ENCODE data around the gene DAO.
A peak's percentile ranks its signal among the peaks of the same experiment; 100 is the strongest.
"Not testable (repeated sequence)": the region's sequence is repeated elsewhere in the genome, so short reads cannot be mapped to it uniquely, and the experiment has no call there.

Gene DAO

DNA sequence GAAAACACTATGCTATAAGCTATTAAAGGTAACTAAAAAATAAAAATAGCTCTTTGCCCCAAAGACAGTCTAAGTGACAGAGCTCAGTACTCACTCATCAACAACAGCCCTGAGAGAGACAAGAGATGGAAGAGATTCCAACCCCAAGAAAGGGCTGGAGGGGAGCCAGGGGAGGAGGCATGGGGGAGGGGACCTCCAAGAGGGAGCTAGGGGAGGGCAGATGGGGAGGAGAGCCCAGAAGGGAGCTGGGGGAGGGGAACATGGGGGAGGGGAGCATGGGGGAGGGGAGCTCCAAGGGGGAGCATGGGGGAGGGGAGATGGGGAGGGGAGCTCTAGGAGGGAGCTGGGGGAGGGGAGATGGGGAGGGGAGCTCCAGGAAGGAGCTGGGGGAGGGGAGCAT is 30.2 kb upstream of the DAO start:
- DNase-seq (ENCODE audit: low spot score), result no peak

DNA sequence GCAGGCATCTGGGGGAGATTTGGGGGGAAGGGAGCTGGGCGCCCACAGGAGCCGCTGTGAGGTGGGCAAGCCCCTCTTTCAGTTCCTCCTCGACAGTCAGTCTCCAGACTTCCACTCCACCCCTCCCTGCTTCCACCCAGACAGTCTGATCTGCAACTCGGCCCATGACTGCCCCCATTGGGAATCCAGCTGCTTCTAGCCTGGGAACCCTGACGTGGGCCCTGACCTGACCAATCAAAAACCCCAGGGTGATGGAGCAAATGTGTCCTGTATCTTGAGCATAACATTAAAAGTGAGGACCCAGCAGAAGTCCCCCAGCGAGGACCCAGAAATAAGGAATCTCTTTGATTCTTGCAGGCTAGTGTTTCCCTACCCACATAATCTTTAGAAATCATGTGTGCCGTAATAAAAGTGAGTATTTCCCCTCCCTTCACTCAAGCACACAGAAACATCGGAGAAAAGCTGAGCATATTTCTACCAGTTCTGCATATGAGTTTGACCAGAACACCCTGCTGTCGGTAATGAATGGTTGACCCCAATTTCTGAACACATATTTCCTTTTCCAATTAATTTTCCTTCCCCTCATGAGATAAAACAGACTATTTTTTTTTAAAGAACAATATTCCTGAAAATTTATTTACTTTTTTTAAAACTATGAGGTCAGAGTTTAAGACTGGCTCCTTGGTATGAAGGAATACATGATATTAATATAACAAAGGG is 28.9 kb upstream of the DAO start:
- peak; percentile 72 for DNase-seq (ENCODE audit: low spot score)

- no peak for DNase-seq (ENCODE audit: low spot score)
Measured at GRCh38 chr12:108852674-108853309, 27.1 kb upstream of the DAO start.

DNA sequence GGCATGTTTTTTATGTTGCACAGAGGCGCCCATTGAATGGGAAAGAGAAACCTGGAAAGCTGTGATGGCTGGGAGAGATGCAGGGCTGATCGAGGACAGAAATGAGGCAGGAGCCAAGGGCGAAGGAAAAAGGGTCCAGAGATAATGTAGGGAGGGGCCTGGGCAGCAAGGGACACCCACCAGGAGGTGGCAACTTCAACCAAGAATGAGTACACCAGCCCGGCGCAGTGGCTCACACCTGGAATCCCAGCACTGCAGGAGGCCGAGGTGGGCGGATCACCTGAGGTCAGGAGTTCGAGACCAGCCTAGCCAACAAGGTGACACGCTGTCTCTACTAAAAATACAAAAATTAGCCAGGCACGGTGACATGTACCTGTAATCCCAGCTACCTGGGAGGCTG is 26.5 kb upstream of the DAO start:
- no peak for DNase-seq (ENCODE audit: low spot score)

- no peak for DNase-seq (ENCODE audit: low spot score)
Measured at GRCh38 chr12:108853981-108854446, 25.9 kb upstream of the DAO start.

DNA sequence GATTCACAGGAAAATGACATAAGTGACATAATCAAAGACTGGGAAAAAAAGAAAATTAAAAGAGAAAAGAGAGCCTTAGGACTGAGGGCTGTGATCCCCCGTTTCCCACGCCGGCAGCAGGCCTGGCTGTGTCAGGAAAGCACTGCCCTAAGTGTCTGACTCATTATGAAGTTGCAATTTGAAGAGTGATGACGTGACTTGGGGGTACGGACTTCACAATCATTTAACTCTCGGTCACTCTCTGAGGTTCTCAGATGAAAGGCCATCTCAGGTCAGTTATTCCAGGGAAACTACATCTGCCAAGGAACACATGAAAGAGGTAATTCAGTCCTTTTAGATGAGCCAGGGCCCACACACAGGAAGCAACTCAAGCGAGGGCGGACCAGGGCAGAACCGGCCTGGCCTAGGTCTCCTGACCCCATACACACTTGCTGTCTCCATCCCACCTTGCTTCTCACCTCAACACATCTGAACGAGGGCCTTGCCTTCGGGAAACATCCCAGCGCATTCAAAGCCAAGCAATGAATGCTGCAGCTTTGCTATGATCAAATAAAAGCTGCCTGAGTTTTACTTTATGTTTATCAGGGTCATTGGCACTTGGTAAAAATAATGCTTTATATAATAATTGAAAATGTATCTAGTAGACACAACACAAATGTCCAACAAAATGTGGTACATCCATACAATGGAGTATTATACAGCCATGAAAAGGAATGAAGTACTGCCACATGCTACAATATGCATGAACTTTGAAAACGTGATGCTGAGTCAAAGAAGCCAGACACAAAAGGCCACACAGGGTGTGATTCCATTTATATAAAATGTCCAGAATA is 25.2 kb upstream of the DAO start:
- no peak for DNase-seq (ENCODE audit: low spot score)

DNA sequence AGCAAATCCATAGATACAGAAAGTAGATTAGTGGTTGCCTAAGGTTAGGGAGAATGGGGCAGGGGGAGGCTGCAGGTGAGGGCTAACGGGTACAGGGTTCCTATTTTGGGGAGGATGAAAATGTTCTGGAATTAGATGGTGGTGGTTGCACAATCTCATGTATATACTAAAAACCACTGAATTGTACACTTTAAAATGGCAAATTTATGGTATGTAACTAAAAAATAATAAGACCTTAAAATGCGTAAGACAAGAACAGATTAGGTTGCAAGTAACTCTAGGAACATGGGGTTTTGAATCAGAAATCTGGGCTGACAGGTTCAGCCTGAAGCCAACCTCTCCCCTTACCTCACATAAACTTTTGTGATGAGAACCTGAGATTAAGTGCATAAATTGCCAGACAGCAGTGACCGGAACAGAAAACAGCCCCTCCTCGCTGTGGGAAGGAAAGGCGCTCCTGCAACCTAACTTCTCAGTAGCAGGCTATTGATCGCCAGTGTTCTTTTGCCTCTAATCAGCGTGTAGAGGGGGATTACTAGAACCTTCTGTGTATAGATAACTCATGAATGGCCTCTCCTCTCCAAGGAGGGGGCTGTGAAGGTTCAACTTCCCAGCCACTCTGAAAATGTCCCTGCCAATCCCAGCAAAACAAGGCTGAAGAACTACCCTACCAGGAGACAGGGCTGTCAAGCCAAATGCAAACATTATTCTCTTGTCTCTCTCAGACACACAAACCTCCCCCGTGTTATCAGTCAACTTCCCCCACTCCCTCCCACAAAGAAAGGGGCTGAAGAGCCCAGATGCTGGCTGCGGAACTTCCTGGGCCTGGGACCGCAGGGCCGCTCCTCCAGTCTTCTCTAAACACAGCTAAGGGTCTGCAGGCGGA is 24.4 kb upstream of the DAO start:
- peak; percentile 17 for DNase-seq (ENCODE audit: low spot score)

- DNase-seq (ENCODE audit: low spot score), result no peak
Measured at GRCh38 chr12:108856170-108856427, 23.8 kb upstream of the DAO start.

DNA sequence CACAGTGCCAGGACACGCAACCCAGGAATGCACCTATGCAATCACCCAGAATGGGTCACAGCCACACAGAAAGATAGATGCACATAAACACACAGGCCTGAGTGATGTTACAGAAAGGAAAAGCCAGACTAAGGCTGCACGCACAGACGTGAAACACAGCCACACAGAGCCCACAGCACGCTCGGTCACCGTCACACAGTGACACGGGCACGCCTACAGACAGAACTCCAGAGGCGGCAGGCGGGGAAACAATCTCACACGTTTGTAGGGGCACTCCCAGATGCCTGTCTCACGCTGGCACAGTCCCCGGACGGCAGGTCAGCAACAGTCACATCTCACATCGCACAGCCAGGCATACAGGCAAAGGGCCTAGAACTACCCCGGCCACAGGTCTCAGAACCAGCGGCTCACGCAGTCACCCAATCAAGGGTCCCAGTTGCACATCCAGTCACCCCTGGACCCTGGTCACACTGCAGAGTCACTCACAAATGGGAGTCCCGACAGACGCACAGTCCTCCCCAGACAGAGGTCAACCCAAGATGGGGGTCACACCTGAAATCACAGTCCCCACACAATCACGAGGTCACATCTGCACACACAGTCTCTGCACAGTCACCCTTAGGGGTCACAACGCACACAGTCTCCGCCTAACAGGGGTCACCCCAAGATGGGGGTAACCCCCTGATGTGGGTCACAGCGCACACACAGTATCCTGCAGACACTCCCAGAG is 23.3 kb upstream of the DAO start:
- DNase-seq (ENCODE audit: low spot score), result peak; percentile 29

- no peak for DNase-seq (ENCODE audit: low spot score)
Measured at GRCh38 chr12:108857158-108857407, 22.8 kb upstream of the DAO start.

DNA sequence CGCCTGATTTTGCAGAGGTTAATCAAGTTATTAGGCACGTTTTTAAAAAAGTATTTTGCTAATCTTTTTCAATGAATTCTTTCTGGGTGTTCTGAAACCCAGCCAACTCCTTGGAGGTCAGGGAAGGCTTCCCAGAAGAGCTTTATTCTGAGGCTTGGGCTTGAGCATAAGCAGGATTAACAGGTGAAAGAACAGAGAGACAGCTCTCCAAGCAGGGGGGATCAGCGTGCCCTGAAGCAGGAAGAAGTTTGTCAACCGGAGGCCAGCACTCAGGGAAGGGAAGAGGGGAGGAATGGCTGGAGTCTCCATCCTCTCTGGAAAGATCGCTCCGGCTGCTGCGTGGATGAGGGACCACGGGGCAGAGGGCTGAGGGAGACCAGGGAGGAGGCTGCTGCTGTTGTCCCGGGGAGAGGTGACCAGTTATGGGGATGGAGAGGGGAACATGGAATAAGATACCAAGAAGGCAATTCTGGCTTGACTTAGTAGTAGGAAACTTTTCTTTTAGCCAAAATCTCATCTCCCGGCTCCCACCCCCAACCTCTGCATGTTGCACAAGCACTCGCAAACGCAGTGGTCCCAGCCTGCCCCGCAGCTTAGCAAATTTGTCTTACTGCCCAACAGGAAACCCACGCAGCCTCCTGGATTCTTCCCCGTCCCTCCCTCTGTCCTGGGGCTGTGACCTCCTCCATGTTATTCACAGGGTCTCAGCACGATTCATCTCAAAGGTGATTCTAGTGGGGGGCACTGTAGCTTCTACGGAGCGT is 21.4 kb upstream of the DAO start:
- no peak for DNase-seq (ENCODE audit: low spot score)

DNA sequence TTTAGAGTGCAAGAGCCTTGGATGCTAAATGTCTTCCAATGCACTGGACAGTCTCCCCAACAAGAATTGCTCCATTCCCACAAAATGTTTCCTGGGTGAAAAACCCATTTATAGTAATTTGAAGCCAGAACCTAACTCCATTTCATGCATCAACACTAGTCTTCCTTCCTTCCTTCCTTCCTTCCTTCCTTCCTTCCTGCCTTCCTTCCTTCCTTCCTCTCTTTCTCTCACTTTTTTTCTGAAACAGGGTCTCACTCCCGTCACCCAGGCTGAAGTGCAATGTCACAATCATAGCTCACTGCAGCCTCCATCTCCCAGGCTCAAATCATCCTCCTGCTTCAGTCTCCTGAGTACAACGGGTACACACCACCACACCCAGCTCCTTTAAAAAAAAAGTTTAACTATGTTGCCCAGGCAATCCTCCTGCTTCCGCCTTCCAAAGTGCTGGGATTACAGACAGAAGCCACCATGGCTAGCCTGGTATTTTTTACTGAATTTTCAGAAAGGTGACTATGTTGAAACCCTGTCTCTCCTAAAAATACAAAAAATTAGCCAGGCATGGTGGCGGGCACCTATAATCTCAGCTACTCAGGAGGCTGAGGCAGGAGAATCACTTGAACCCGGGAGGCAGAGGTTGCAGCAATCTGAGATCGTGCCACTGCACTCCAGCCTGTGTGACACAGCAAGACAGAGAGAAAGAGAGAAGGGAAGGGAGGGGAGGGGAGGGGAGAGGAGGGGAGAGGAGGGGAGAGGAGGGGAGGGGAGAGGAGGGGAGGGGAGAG is 20.6 kb upstream of the DAO start:
- DNase-seq (ENCODE audit: low spot score), result not testable (repeated sequence)

GRCh38 chr12:108859923-108860291 is 20.0 kb upstream of the DAO start:
- DNase-seq (ENCODE audit: low spot score), result no peak

DNA sequence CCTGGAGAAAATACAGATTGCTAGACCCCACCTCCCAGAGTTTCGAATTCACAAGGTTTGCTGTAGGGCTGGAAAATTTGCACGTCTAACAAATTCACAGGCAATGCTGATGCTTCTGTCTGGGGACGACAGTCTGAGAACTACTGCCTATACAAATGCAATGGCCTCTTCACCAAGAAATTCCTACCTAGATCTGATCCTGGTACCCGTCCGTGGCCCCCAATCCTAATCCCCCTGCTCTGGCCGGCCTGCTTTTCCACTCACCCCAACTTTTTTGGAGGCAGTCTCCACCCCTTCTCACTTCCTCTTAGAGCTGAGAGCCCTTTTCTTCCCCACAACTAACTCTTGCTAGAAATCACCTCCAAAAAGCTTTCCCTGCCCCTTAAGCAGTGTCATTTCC is 19.4 kb upstream of the DAO start:
- DNase-seq (ENCODE audit: low spot score), result no peak

- no peak for DNase-seq (ENCODE audit: low spot score)
Measured at GRCh38 chr12:108861878-108862587, 17.9 kb upstream of the DAO start.

DNA sequence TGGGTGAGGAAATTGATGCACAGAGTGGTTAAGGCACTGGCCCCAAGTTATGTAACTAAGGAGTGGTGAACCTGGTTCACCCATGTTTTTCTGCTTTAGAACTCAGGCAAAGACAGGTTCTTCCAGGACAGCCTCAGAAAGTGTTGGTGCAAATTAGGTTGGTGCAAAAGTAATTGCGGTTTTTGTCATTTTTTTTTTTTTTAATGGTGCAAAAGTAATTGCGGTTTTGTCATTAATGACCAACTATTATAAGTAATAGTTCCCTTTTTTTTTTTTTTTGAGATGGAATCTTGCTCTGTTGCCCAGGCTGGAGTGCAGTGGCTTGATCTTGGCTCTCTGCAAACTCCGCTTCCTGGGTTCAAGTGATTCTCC is 17.3 kb upstream of the DAO start:
- DNase-seq (ENCODE audit: low spot score), result no peak

- no peak for DNase-seq (ENCODE audit: low spot score)
Measured at GRCh38 chr12:108865169-108865568, 14.7 kb upstream of the DAO start.

GRCh38 chr12:108866083-108866482 is 13.8 kb upstream of the DAO start:
- DNase-seq (ENCODE audit: low spot score), result not testable (repeated sequence)

GRCh38 chr12:108868781-108869180 is 11.1 kb upstream of the DAO start:
- DNase-seq (ENCODE audit: low spot score), result no peak
